HCT116 (cell line): ENCODE results near the gene PLEKHH2. TPM values are rescaled to one million over a fixed set of nuclear protein-coding genes. Genes with fewer than 3 reads are reported as not detected.

ENCODE experiments used
- ATAC-seq: fragments of 200-7000 bp; cut with Tn5 transposase; 2 replicates; pipeline ENCODE4 v1.9.1; 2020; ENCODE audit warnings: mild to moderate bottlenecking, moderate library complexity
- BruUV-seq: library from RNA; stranded (reverse); fragments of 400-500 nt; replicated peaks from 2 replicates; lab custom pipeline; 2021; lab: Mats Ljungman, UMichigan
- CTCF ChIA-PET: fragments of 300-600 bp; sonication (Branson Sonifier 250); formaldehyde crosslinking; loops from one replicate; lab custom pipeline; 2021; ENCODE audit warnings: antibody characterized with exemption; lab: Charles Lee
- POLR2A ChIA-PET: fragments of 300-600, 350-600 bp; sonication (Branson Sonifier 250); formaldehyde crosslinking; loops from one replicate; lab custom pipeline; 2021; ENCODE audit warnings: antibody characterized with exemption; lab: Charles Lee
- RAD21 ChIA-PET, 2 experiments: fragments of 300-600 bp; sonication (Branson Sonifier 250); formaldehyde crosslinking; loops; one replicate each; lab custom pipeline; 2023; ENCODE audit warnings: low total read pairs in 2 of 2; ENCODE audit not compliant: uncharacterized antibody in 2 of 2, unreplicated experiment in 2 of 2, low non-redundant PET in 1 of 2; lab: Charles Lee
- DNase-seq: peaks from one replicate; pipeline ENCODE4 v3.0.0-alpha.2; 2010; ENCODE audit warnings: low read depth, low spot score
- H2AFZ ChIP-seq: fragments of 200-600 bp; shearing (Covaris generic), sonication (generic); 2 replicates; pipeline ENCODE4 v1.6.1; 2017; ENCODE audit warnings: low read depth, mixed run types, mixed read lengths, antibody characterized with exemption, low read length; ENCODE audit not compliant: poor library complexity, severe bottlenecking
- H3K27ac ChIP-seq: 2 replicates; pipeline ENCODE4 v1.5.1; 2012; ENCODE audit warnings: low read depth, low read length
- H3K27me3 ChIP-seq: fragments of 200-600 bp; sonication (generic); 2 replicates; pipeline ENCODE4 v1.6.1; 2016; ENCODE audit warnings: mixed run types, low read length, mixed read lengths; ENCODE audit not compliant: insufficient read depth
- H3K36me3 ChIP-seq, 2 experiments: fragments of 200-500 bp in 1 of 2; fragments of 200-600 bp in 1 of 2; sonication (Bioruptor generic) in 1 of 2; sonication (generic) in 1 of 2; 2 replicates each; pipeline versions ENCODE4 v1.5.1 to v1.6.1; 2014 to 2016; ENCODE audit warnings: low read length in 2 of 2, inconsistent platforms in 1 of 2, mixed read lengths in 1 of 2, mixed run types in 1 of 2; ENCODE audit not compliant: insufficient read depth in 2 of 2, control insufficient read depth in 1 of 2
- H3K4me1 ChIP-seq, 2 experiments: fragments of 200-600 bp in 1 of 2; sonication (generic) in 1 of 2; 2 replicates each; pipeline versions ENCODE4 v1.5.1 to v1.6.1; 2012 to 2017; ENCODE audit warnings: low read length in 2 of 2, inconsistent platforms in 1 of 2, mild to moderate bottlenecking in 1 of 2, mixed read lengths in 1 of 2, mixed run types in 1 of 2, moderate library complexity in 1 of 2; ENCODE audit not compliant: insufficient read depth in 2 of 2, control insufficient read depth in 1 of 2
- H3K4me2 ChIP-seq: fragments of 200-600 bp; sonication (generic); 2 replicates; pipeline ENCODE4 v1.6.1; 2017; ENCODE audit warnings: mixed run types, low read length, mixed read lengths
- H3K4me3 ChIP-seq, 2 experiments: fragments of 200-600 bp in 1 of 2; sonication (generic) in 1 of 2; replicated peaks in 1 of 2; 2 replicates each; pipeline ENCODE4 v1.5.1; 2011 to 2016; ENCODE audit warnings: low read length in 2 of 2, control low read depth in 1 of 2, low read depth in 1 of 2, mild to moderate bottlenecking in 1 of 2, mixed read lengths in 1 of 2, mixed run types in 1 of 2
- H3K79me2 ChIP-seq: fragments of 200-600 bp; sonication (generic); 2 replicates; pipeline ENCODE4 v1.6.1; 2017; ENCODE audit warnings: mild to moderate bottlenecking, mixed run types, low read length, moderate library complexity, mixed read lengths; ENCODE audit not compliant: insufficient read depth
- H3K9ac ChIP-seq: fragments of 200-600 bp; sonication (generic); 2 replicates; pipeline ENCODE4 v1.6.1; 2016; ENCODE audit warnings: low read length, mixed read lengths
- H3K9me2 ChIP-seq: fragments of 200-600 bp; sonication (generic), shearing (Covaris generic); 2 replicates; pipeline ENCODE4 v1.6.1; 2017; ENCODE audit warnings: mixed run types, mild to moderate bottlenecking, moderate library complexity; ENCODE audit not compliant: insufficient read depth
- H3K9me3 ChIP-seq, 2 experiments: fragments of 200-500 bp in 1 of 2; fragments of 200-600 bp in 1 of 2; sonication (Bioruptor generic) in 1 of 2; sonication (generic) in 1 of 2; 2 replicates each; pipeline ENCODE4 v1.6.1; 2014 to 2017; ENCODE audit warnings: low read length in 2 of 2, mixed read lengths in 2 of 2, inconsistent platforms in 1 of 2, low read depth in 1 of 2, mild to moderate bottlenecking in 1 of 2, mixed run types in 1 of 2, moderate library complexity in 1 of 2; ENCODE audit not compliant: control insufficient read depth in 1 of 2, insufficient read depth in 1 of 2
- H4K20me1 ChIP-seq: fragments of 200-600 bp; sonication (generic), shearing (Covaris generic); 2 replicates; pipeline ENCODE4 v1.6.1; 2017; ENCODE audit warnings: mixed run types, mild to moderate bottlenecking, moderate library complexity; ENCODE audit not compliant: insufficient read depth
- CEBPB ChIP-seq: IDR thresholded peaks from 2 replicates; pipeline ENCODE4 v1.6.1; 2012; ENCODE audit warnings: low read depth
- EGR1 ChIP-seq: IDR thresholded peaks from 2 replicates; pipeline ENCODE4 v1.6.1; 2012; ENCODE audit warnings: low read depth
- ELF1 ChIP-seq: IDR thresholded peaks from 2 replicates; pipeline ENCODE4 v1.6.1; 2012; ENCODE audit warnings: low read depth, borderline replicate concordance
- RAD21 ChIP-seq: IDR thresholded peaks from 2 replicates; pipeline ENCODE4 v1.6.1; 2012; ENCODE audit warnings: low read depth, mild to moderate bottlenecking
- SRF ChIP-seq: IDR thresholded peaks from 2 replicates; pipeline ENCODE4 v1.6.1; 2012; ENCODE audit warnings: low read depth
- TCF7L2 ChIP-seq: IDR thresholded peaks from 2 replicates; pipeline ENCODE4 v1.7.0; 2011; ENCODE audit warnings: borderline replicate concordance, inconsistent platforms; ENCODE audit not compliant: insufficient read depth, insufficient read length; ENCODE audit errors: extremely low read depth
- YY1 ChIP-seq: IDR thresholded peaks from 2 replicates; pipeline ENCODE4 v1.6.1; 2011; ENCODE audit warnings: low read length, low read depth, moderate library complexity, mild to moderate bottlenecking; ENCODE audit not compliant: insufficient replicate concordance; ENCODE audit errors: extremely low read depth
- ZFX ChIP-seq: fragments of 450-650 bp; IDR thresholded peaks from 2 replicates; pipeline ENCODE4 v1.6.1; 2017
- intact Hi-C: fragments of 100-400 bp; cut with micrococcal nuclease; formaldehyde crosslinking; loops from 2 replicates; pipeline ENCODE4 v1.10.0; 2022
- total RNA-seq: library from RNA; stranded (reverse); gene quantifications from one replicate; pipeline ENCODE4 v1.2.1, GENCODE V29; 2021; ENCODE audit not compliant: unreplicated experiment
- TF ChIP-seq, protein P1 (sequence below): IDR thresholded peaks from 2 replicates; pipeline ENCODE4 v1.6.1; 2012
- TF ChIP-seq, protein P2 (sequence below): IDR thresholded peaks from 2 replicates; pipeline ENCODE4 v1.6.1; 2011; ENCODE audit warnings: mild to moderate bottlenecking, low read length, moderate library complexity; ENCODE audit not compliant: insufficient replicate concordance; ENCODE audit errors: extremely low read depth
- TF ChIP-seq, protein P3 (sequence below), 3 experiments: fragments of 200-600 bp in 1 of 3; sonication (generic) in 1 of 3; IDR thresholded peaks in 2 of 3; conservative IDR thresholded peaks in 1 of 3; 2 replicates each; pipeline ENCODE4 v1.5.1; 2012 to 2017; ENCODE audit warnings: low read depth in 2 of 3, low read length in 2 of 3, antibody characterized with exemption in 1 of 3, borderline replicate concordance in 1 of 3, control low read depth in 1 of 3, mild to moderate bottlenecking in 1 of 3, mixed read lengths in 1 of 3, mixed run types in 1 of 3, moderate library complexity in 1 of 3; ENCODE audit not compliant: insufficient read depth in 1 of 3
- TF ChIP-seq, protein P4 (sequence below): IDR thresholded peaks from 2 replicates; pipeline ENCODE4 v1.6.1; 2012; ENCODE audit warnings: low read depth

Gene PLEKHH2
- total RNA-seq, 1 experiment from 2014 or later, result 7.8 TPM

DNA sequence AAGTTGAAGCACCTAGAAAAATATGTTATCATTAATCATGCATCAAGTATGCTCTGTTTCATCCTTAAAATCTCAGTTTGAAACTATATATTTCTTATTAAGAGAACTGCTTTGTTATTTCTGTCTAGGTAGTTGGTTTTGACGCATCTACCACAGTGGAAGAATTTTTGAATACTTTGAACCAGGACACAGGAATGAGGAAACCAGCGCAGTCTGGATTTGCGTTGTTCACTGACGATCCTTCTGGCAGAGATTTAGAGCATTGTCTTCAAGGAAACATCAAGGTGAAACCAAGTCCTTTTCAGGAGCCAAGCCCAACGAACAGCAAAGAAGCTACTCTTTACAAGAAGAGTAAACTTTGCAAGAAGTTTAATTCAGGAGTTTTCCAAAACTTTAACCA, 106.6 kb downstream of the PLEKHH2 start:
- Histone ChIP-seq H3K79me2 (no peaks in the 10 kb centered on the region), H4K20me1 (no peaks in the 10 kb centered on the region), H2AFZ (no peak overlapping the region), H3K36me3 (peaks cover 0 to 3% of the 10 kb centered on the region in 2 experiments; a peak in 1 of 4 replicates), H3K4me3 (no peak overlapping the region), H3K4me2 (no peak overlapping the region), H3K4me1 (peaks cover 6 to 7% of the 10 kb centered on the region in 2 experiments; a peak in 1 of 4 replicates), H3K27ac (no peak overlapping the region), H3K27me3 (no peaks in the 10 kb centered on the region), H3K9me2 (no peaks in the 10 kb centered on the region), H3K9ac (no peak overlapping the region), H3K9me3 (no peaks in the 10 kb centered on the region)
- RAD21 ChIA-PET, result no interaction called here
- ATAC-seq (no peak), DNase-seq (no peak)
- CTCF ChIA-PET, result no interaction called here
- TF ChIP-seq TCF7L2, result no peak
- TF ChIP-seq ZFX, result no peak
- TF ChIP-seq, protein P1, sequence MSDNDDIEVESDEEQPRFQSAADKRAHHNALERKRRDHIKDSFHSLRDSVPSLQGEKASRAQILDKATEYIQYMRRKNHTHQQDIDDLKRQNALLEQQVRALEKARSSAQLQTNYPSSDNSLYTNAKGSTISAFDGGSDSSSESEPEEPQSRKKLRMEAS, result no peak
- no peak for TF ChIP-seq CEBPB
- TF ChIP-seq SRF, result no peak
- intact Hi-C loops, result no loop called here
- BruUV-seq, result no TSS peak
- POLR2A ChIA-PET, result no interaction called here

DNA sequence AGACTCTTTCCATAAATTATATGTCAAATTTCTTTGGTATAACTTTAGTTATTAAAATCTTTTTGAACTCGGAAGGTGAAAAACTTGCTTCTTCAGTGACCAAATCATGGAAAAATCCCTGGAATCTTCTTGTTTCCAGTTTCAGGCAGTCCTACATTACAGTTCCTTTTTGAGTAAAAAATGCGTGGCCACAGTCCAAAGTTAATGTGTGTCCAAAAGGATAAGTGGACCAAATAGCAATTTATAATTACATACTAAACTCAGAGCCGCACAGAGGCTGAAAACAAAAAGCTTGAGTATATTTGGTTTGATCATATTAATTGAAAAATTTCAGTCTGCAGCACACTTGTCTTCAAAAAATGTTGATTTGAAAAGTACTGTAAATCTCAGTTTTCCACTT, 108.4 kb downstream of the PLEKHH2 start:
- Histone ChIP-seq H3K27me3 (no peaks in the 10 kb centered on the region), H3K27ac (no peak overlapping the region), H4K20me1 (no peaks in the 10 kb centered on the region), H3K4me2 (no peak overlapping the region), H3K9ac (no peak overlapping the region), H2AFZ (no peak overlapping the region), H3K9me3 (no peaks in the 10 kb centered on the region), H3K79me2 (no peaks in the 10 kb centered on the region), H3K4me1 (peaks cover 6 to 7% of the 10 kb centered on the region in 2 experiments; a peak in 1 of 4 replicates), H3K36me3 (peaks cover 0 to 3% of the 10 kb centered on the region in 2 experiments; a peak in 1 of 4 replicates), H3K4me3 (no peak overlapping the region), H3K9me2 (no peaks in the 10 kb centered on the region)
- DNase-seq (no peak), ATAC-seq (no peak)
- ChIA-PET CTCF (no interaction called here), RAD21 (no interaction called here), POLR2A (no interaction called here)
- no TSS peak for BruUV-seq
- intact Hi-C loops, result no loop called here
- TF ChIP-seq ELF1 (no peak), RAD21 (no peak), EGR1 (no peak), YY1 (no peak), TCF7L2 (no peak)
- TF ChIP-seq, protein P2, sequence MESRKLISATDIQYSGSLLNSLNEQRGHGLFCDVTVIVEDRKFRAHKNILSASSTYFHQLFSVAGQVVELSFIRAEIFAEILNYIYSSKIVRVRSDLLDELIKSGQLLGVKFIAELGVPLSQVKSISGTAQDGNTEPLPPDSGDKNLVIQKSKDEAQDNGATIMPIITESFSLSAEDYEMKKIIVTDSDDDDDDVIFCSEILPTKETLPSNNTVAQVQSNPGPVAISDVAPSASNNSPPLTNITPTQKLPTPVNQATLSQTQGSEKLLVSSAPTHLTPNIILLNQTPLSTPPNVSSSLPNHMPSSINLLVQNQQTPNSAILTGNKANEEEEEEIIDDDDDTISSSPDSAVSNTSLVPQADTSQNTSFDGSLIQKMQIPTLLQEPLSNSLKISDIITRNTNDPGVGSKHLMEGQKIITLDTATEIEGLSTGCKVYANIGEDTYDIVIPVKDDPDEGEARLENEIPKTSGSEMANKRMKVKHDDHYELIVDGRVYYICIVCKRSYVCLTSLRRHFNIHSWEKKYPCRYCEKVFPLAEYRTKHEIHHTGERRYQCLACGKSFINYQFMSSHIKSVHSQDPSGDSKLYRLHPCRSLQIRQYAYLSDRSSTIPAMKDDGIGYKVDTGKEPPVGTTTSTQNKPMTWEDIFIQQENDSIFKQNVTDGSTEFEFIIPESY, result no peak
- TF ChIP-seq, protein P3, sequence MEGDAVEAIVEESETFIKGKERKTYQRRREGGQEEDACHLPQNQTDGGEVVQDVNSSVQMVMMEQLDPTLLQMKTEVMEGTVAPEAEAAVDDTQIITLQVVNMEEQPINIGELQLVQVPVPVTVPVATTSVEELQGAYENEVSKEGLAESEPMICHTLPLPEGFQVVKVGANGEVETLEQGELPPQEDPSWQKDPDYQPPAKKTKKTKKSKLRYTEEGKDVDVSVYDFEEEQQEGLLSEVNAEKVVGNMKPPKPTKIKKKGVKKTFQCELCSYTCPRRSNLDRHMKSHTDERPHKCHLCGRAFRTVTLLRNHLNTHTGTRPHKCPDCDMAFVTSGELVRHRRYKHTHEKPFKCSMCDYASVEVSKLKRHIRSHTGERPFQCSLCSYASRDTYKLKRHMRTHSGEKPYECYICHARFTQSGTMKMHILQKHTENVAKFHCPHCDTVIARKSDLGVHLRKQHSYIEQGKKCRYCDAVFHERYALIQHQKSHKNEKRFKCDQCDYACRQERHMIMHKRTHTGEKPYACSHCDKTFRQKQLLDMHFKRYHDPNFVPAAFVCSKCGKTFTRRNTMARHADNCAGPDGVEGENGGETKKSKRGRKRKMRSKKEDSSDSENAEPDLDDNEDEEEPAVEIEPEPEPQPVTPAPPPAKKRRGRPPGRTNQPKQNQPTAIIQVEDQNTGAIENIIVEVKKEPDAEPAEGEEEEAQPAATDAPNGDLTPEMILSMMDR (IDR thresholded peaks at IDR 0.05 in 2 of 3, conservative IDR thresholded peaks at IDR 0.05 in 1 of 3; ENCODE audit: borderline replicate concordance in 1 of 3, insufficient read depth in 1 of 3, low read depth in 2 of 3, low read length in 2 of 3), result no peak
- TF ChIP-seq, protein P4, sequence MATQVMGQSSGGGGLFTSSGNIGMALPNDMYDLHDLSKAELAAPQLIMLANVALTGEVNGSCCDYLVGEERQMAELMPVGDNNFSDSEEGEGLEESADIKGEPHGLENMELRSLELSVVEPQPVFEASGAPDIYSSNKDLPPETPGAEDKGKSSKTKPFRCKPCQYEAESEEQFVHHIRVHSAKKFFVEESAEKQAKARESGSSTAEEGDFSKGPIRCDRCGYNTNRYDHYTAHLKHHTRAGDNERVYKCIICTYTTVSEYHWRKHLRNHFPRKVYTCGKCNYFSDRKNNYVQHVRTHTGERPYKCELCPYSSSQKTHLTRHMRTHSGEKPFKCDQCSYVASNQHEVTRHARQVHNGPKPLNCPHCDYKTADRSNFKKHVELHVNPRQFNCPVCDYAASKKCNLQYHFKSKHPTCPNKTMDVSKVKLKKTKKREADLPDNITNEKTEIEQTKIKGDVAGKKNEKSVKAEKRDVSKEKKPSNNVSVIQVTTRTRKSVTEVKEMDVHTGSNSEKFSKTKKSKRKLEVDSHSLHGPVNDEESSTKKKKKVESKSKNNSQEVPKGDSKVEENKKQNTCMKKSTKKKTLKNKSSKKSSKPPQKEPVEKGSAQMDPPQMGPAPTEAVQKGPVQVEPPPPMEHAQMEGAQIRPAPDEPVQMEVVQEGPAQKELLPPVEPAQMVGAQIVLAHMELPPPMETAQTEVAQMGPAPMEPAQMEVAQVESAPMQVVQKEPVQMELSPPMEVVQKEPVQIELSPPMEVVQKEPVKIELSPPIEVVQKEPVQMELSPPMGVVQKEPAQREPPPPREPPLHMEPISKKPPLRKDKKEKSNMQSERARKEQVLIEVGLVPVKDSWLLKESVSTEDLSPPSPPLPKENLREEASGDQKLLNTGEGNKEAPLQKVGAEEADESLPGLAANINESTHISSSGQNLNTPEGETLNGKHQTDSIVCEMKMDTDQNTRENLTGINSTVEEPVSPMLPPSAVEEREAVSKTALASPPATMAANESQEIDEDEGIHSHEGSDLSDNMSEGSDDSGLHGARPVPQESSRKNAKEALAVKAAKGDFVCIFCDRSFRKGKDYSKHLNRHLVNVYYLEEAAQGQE, result no peak
